K562 (cell line): ENCODE results near the gene INSR. TPM values are rescaled to one million over a fixed set of nuclear protein-coding genes. Genes with fewer than 3 reads are reported as not detected.

ENCODE experiments used
- ATAC-seq: fragments of 200-7000 bp; cut with Tn5 transposase; 3 replicates; pipeline ENCODE4 v1.9.1; 2020; ENCODE audit warnings: moderate library complexity
- BruUV-seq: library from RNA; stranded (reverse); fragments of 400-500 nt; replicated peaks from 2 replicates; lab custom pipeline; 2021; lab: Mats Ljungman, UMichigan
- CTCF ChIA-PET: fragments of 300-600 bp; formaldehyde crosslinking; extraction: SDS; loops from one replicate; lab custom pipeline; 2021; ENCODE audit warnings: low intra/inter-chr PET ratio; lab: Yijun Ruan, JAX
- POLR2A ChIA-PET: fragments of 300-600, 350-650 bp; sonication (Branson Sonifier 250); formaldehyde crosslinking; extraction: SDS; loops from one replicate; lab custom pipeline; 2021; ENCODE audit warnings: antibody characterized with exemption, inconsistent platforms; lab: Yijun Ruan, JAX
- DNase-seq, 4 experiments: peaks; one replicate each; pipeline versions ENCODE4 v3.0.0 to v3.0.0-alpha.2; 2011 to 2018; ENCODE audit warnings: low spot score in 3 of 4, mixed read lengths in 3 of 4; ENCODE audit errors: extremely low read depth in 1 of 4
- FAIRE-seq: peaks from 2 replicates; lab custom pipeline; 2011; peaks lifted over from hg19 to GRCh38; lab: Jason Lieb, UNC
- H2AFZ ChIP-seq: 2 replicates; pipeline ENCODE4 v1.6.0; 2011; ENCODE audit warnings: low read depth, low read length, control low read depth, inconsistent platforms
- H3K27ac ChIP-seq: fragments of 200-600 bp; 3 replicates; pipeline ENCODE4 v1.8.0; 2011; ENCODE audit warnings: low read depth, mild to moderate bottlenecking, control low read depth, inconsistent platforms, low read length, moderate library complexity, mixed read lengths; ENCODE audit errors: extremely low read depth
- H3K27me3 ChIP-seq, 2 experiments: fragments of 300-600 bp in 1 of 2; 2 replicates in 1 of 2; 3 replicates in 1 of 2; pipeline versions ENCODE4 v1.6.0 to v1.8.0; 2011; ENCODE audit warnings: inconsistent platforms in 2 of 2, low read length in 2 of 2, mild to moderate bottlenecking in 1 of 2, mixed read lengths in 1 of 2, moderate library complexity in 1 of 2; ENCODE audit not compliant: control insufficient read depth in 2 of 2, insufficient read depth in 2 of 2
- H3K36me3 ChIP-seq: fragments of 300-600 bp; 3 replicates; pipeline ENCODE4 v1.8.0; 2011; ENCODE audit warnings: mild to moderate bottlenecking, low read length, inconsistent platforms; ENCODE audit not compliant: control insufficient read depth, insufficient read depth
- H3K4me1 ChIP-seq, 2 experiments: fragments of 200-600 bp in 1 of 2; replicated peaks in 1 of 2; 2 replicates in 1 of 2; 3 replicates in 1 of 2; pipeline versions ENCODE4 v1.5.1 to v1.8.0; 2011; ENCODE audit warnings: inconsistent platforms in 2 of 2, low read length in 2 of 2, mild to moderate bottlenecking in 1 of 2, mixed read lengths in 1 of 2, moderate library complexity in 1 of 2; ENCODE audit not compliant: control insufficient read depth in 2 of 2, insufficient read depth in 2 of 2
- H3K4me2 ChIP-seq: 2 replicates; pipeline ENCODE4 v1.6.1; 2011; ENCODE audit warnings: low read length, control low read depth, inconsistent platforms, mixed read lengths; ENCODE audit not compliant: insufficient read depth
- H3K4me3 ChIP-seq: fragments of 200-600 bp; sonication (generic), shearing (Covaris generic); 2 replicates; pipeline ENCODE4 v1.5.1; 2016; ENCODE audit warnings: control low read depth, inconsistent platforms
- H3K79me2 ChIP-seq: fragments of 200-600 bp; 3 replicates; pipeline ENCODE4 v1.8.0; 2011; ENCODE audit warnings: low read length, inconsistent platforms; ENCODE audit not compliant: control insufficient read depth, insufficient read depth
- H3K9ac ChIP-seq, 2 experiments: 2 replicates each; pipeline versions ENCODE4 v1.6.0 to v1.6.1; 2011; ENCODE audit warnings: low read depth in 2 of 2, low read length in 2 of 2, control low read depth in 1 of 2, inconsistent platforms in 1 of 2, mild to moderate bottlenecking in 1 of 2, mixed read lengths in 1 of 2; ENCODE audit not compliant: insufficient read depth in 1 of 2
- H3K9me1 ChIP-seq: one replicate; pipeline ENCODE4 v1.6.0; 2011; ENCODE audit warnings: inconsistent platforms, mild to moderate bottlenecking, low read length, moderate library complexity; ENCODE audit not compliant: control insufficient read depth, insufficient read depth
- H3K9me3 ChIP-seq: replicated peaks from 2 replicates; pipeline ENCODE4 v1.5.1; 2011; ENCODE audit warnings: low read depth, low read length, inconsistent platforms; ENCODE audit not compliant: control insufficient read depth, insufficient read depth
- H4K20me1 ChIP-seq: replicated peaks from 2 replicates; pipeline ENCODE4 v1.6.1; 2011; ENCODE audit warnings: low read length, inconsistent platforms, mixed read lengths; ENCODE audit not compliant: control insufficient read depth, insufficient read depth
- ATF6 ChIP-seq: sonication (generic); formaldehyde crosslinking; IDR thresholded peaks from 2 replicates; pipeline ENCODE4 v1.4.0; 2020; ENCODE audit warnings: mild to moderate bottlenecking, missing genetic modification reagents
- FOXM1 ChIP-seq, 2 experiments: fragments of 450-650 bp in 1 of 2; sonication (generic) in 1 of 2; formaldehyde crosslinking in 1 of 2; IDR thresholded peaks; 2 replicates each; pipeline versions ENCODE4 v1.6.1 to v1.9.0; 2017 to 2022; ENCODE audit warnings: low read depth in 2 of 2, mild to moderate bottlenecking in 2 of 2, missing genetic modification reagents in 1 of 2, moderate library complexity in 1 of 2
- GABPB2 ChIP-seq: fragments of 250-450 bp; sonication (Bioruptor Pico); conservative IDR thresholded peaks from 2 replicates; pipeline ENCODE4 v1.5.1; 2021; ENCODE audit warnings: mild to moderate bottlenecking
- HDAC3 ChIP-seq: fragments of 450-650 bp; IDR thresholded peaks from 2 replicates; pipeline ENCODE4 v1.6.1; 2018; ENCODE audit warnings: borderline replicate concordance, mild to moderate bottlenecking, moderate library complexity; ENCODE audit not compliant: partially characterized antibody
- HLTF ChIP-seq: fragments of 450-650 bp; IDR thresholded peaks from 2 replicates; pipeline ENCODE4 v1.6.1; 2016
- ILK ChIP-seq: fragments of 450-650 bp; IDR thresholded peaks from 2 replicates; pipeline ENCODE4 v1.6.1; 2016; ENCODE audit warnings: missing genetic modification characterization, low read depth, mild to moderate bottlenecking, missing compliant biosample characterization, moderate library complexity, borderline replicate concordance
- KLF6 ChIP-seq: fragments of 250-450 bp; sonication (Bioruptor Pico); IDR thresholded peaks from 2 replicates; pipeline ENCODE4 v1.4.0; 2020; ENCODE audit warnings: mild to moderate bottlenecking, moderate library complexity, borderline replicate concordance
- NFIC ChIP-seq: fragments of 450-650 bp; IDR thresholded peaks from 2 replicates; pipeline ENCODE4 v1.6.1; 2017; ENCODE audit warnings: mild to moderate bottlenecking, inconsistent platforms
- PML ChIP-seq: IDR thresholded peaks from 2 replicates; pipeline ENCODE4 v1.6.1; 2012; ENCODE audit warnings: low read length, inconsistent platforms
- RAD51 ChIP-seq: fragments of 450-650 bp; IDR thresholded peaks from 2 replicates; pipeline ENCODE4 v1.7.1; 2016; ENCODE audit warnings: low read depth, mild to moderate bottlenecking, borderline replicate concordance
- SLC30A9 ChIP-seq: fragments of 250-450 bp; sonication (Bioruptor Pico); IDR thresholded peaks from 2 replicates; pipeline ENCODE4 v1.8.0; 2022; ENCODE audit warnings: mild to moderate bottlenecking, moderate library complexity
- SMARCA4 ChIP-seq: fragments of 450-650 bp; IDR thresholded peaks from 2 replicates; pipeline ENCODE4 v1.6.1; 2016
- SMARCB1 ChIP-seq: IDR thresholded peaks from 2 replicates; pipeline ENCODE4 v1.6.1; 2011; ENCODE audit warnings: improper control_type of control experiment, low read depth; ENCODE audit not compliant: insufficient read length
- SREBF2 ChIP-seq: sonication (generic); formaldehyde crosslinking; IDR thresholded peaks from 2 replicates; pipeline ENCODE4 v1.4.0; 2020; ENCODE audit warnings: mild to moderate bottlenecking, missing genetic modification reagents
- ZBTB7A ChIP-seq: IDR thresholded peaks from 2 replicates; pipeline ENCODE4 v1.6.1; 2011; ENCODE audit warnings: low read depth, mild to moderate bottlenecking, low read length, moderate library complexity, borderline replicate concordance; ENCODE audit not compliant: control insufficient read depth
- ZNF274 ChIP-seq: IDR thresholded peaks from 2 replicates; pipeline ENCODE4 v1.6.1; 2011; ENCODE audit warnings: low read depth, mild to moderate bottlenecking, low read length, moderate library complexity, borderline replicate concordance
- ZNF316 ChIP-seq: fragments of 450-650 bp; IDR thresholded peaks from 2 replicates; pipeline ENCODE4 v1.6.1; 2016
- ZNF384 ChIP-seq: IDR thresholded peaks from 2 replicates; pipeline ENCODE4 v1.6.1; 2012; ENCODE audit warnings: low read depth, low read length, improper control_type of control experiment
- WGBS: fragments of 100-300 bp; shearing (Covaris generic); methylation state at CpG from one replicate; pipeline ENCODE4 v1.1.6; 2016; ENCODE audit warnings: low coverage, mixed read lengths; ENCODE audit not compliant: insufficient coverage; ENCODE audit errors: missing lambda C conversion rate; 5-methylcytosine and 5-hydroxymethylcytosine counted together
- in situ Hi-C: fragments of 300-500 bp; cut with MboI; formaldehyde crosslinking; loops from 4 replicates; pipeline ENCODE4 v1.15.0; 2018; ENCODE audit warnings: inconsistent platforms, mixed read lengths
- intact Hi-C: fragments of 100-400 bp; cut with micrococcal nuclease; formaldehyde crosslinking; loops from 2 replicates; pipeline ENCODE4 v1.14.2; 2022
- polyA plus RNA-seq, 8 experiments: library from polyadenylated mRNA; depleted of rRNA in 4 of 8; stranded (reverse) in 5 of 8; unstranded in 3 of 8; fragments of >200 nt; fragmentation: Nextera tagmentation in 2 of 8; fragmentation: Illumina TruSeq in 1 of 8; extraction: Ambion mirVana in 2 of 8; extraction: Trizol in 1 of 8; gene quantifications; 2 replicates each; pipeline versions ENCODE4 v1.2.1 to v1.2.3, GENCODE V29; 2011 to 2014; ENCODE audit warnings: inconsistent platforms in 1 of 8, missing spikeins in 1 of 8
- total RNA-seq, 7 experiments: library from RNA; depleted of rRNA in 6 of 7; stranded (reverse); fragments of >200 nt in 6 of 7; fragmentation: Illumina TruSeq in 2 of 7; extraction: Trizol in 2 of 7; gene quantifications; 2 replicates each; pipeline versions ENCODE4 v1.2.1 to v1.2.3, GENCODE V29; 2011 to 2021; ENCODE audit warnings: low replicate concordance in 1 of 7
- TF ChIP-seq, protein P1 (sequence below): fragments of 450-650 bp; formaldehyde crosslinking; conservative IDR thresholded peaks from 2 replicates; pipeline ENCODE4 v1.4.0; 2022; ENCODE audit warnings: mild to moderate bottlenecking, missing genetic modification characterization
- TF ChIP-seq, protein P2 (sequence below): fragments of 450-650 bp; formaldehyde crosslinking; IDR thresholded peaks from 2 replicates; pipeline ENCODE4 v1.4.0; 2020; ENCODE audit warnings: mild to moderate bottlenecking, mixed read lengths

The INSR gene
- total and polyA plus RNA-seq, 9 of the 15 experiments (the other 6 are each of a cell fraction or from before 2014, with no cell fraction given), result 0.04 to 0.88 (median 0.41) TPM

DNA sequence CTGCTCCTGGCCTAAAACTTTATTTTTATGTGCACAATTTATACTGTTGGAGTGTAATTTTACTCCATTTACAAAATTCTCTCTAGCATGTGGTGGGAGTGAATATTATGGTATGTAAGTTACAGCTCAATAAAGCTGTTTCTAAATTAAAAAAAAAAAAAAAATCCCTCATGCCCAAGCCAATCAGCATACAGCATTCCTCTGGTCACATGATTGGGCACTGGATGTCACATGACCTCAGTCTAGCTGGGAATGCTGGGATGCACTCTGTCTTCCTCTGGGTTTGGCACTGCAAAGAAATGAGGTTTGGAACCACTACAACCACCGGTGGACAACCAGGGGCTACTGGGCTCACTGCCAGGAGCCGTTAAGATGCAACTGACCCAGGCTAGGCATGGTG lies 157.1 kb downstream of the INSR start:
- Histone ChIP-seq H3K4me1 (no peaks in the 10 kb centered on the region), H3K36me3 (no peaks in the 10 kb centered on the region), H3K9me3 (no peaks in the 10 kb centered on the region), H3K4me2 (no peak overlapping the region; the same call in 1 of the 2 replicates), H3K79me2 (no peaks in the 10 kb centered on the region), H3K27me3 (peaks cover under 1 to 2% of the 10 kb centered on the region in 2 experiments; a peak in 2 of 5 replicates), H3K27ac (no peak overlapping the region), H2AFZ (no peak overlapping the region), H3K9ac (no peak overlapping the region), H3K9me1 (no peaks in the 10 kb centered on the region), H3K4me3 (no peak overlapping the region), H4K20me1 (no peaks in the 10 kb centered on the region; the same call in 1 of the 2 replicates)
- DNase-seq (peak in 2 of 4 experiments; percentile 19 to 29), ATAC-seq (no peak), FAIRE-seq (no peak)
- ChIA-PET POLR2A (interaction anchor here (0.6 kb wide), 1 partner anchor 37 kb away, joined by 3 read pairs; no protein-coding TSS in a partner anchor), CTCF (no interaction called here)
- intact Hi-C loops (no loop called here), in situ Hi-C loops (no loop called here)
- BruUV-seq, result no TSS peak
- 0% methylated on average over 2 of the region's 2 CpGs for WGBS
- TF ChIP-seq HDAC3 (no peak), HLTF (no peak), ZNF274 (no peak), ZNF384 (peak; percentile 51; the same call in 1 of the 2 replicates), ILK (tag) (no peak), GABPB2 (CRISPR knock-in tag) (no peak), SMARCA4 (no peak), SREBF2 (CRISPR knock-in tag) (no peak), FOXM1 (IDR thresholded peaks at IDR 0.05; ENCODE audit: low read depth) (no peak), FOXM1 (CRISPR knock-in tag; IDR thresholded peaks at IDR 0.05; ENCODE audit: low read depth) (no peak), ATF6 (CRISPR knock-in tag) (no peak), RAD51 (peak; percentile 87), SMARCB1 (no peak), KLF6 (CRISPR knock-in tag) (no peak), NFIC (0 out of 2 replicates have a peak, but pooled peaks have one; percentile 9), ZBTB7A (no peak), SLC30A9 (CRISPR knock-in tag) (no peak), PML (no peak), ZNF316 (no peak)
- TF ChIP-seq, protein P1, sequence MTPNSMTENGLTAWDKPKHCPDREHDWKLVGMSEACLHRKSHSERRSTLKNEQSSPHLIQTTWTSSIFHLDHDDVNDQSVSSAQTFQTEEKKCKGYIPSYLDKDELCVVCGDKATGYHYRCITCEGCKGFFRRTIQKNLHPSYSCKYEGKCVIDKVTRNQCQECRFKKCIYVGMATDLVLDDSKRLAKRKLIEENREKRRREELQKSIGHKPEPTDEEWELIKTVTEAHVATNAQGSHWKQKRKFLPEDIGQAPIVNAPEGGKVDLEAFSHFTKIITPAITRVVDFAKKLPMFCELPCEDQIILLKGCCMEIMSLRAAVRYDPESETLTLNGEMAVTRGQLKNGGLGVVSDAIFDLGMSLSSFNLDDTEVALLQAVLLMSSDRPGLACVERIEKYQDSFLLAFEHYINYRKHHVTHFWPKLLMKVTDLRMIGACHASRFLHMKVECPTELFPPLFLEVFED (CRISPR knock-in tag), result no peak
- TF ChIP-seq, protein P2, sequence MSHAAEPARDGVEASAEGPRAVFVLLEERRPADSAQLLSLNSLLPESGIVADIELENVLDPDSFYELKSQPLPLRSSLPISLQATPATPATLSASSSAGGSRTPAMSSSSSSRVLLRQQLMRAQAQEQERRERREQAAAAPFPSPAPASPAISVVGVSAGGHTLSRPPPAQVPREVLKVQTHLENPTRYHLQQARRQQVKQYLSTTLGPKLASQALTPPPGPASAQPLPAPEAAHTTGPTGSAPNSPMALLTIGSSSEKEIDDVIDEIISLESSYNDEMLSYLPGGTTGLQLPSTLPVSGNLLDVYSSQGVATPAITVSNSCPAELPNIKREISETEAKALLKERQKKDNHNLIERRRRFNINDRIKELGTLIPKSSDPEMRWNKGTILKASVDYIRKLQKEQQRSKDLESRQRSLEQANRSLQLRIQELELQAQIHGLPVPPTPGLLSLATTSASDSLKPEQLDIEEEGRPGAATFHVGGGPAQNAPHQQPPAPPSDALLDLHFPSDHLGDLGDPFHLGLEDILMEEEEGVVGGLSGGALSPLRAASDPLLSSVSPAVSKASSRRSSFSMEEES (CRISPR knock-in tag), result peak; percentile 71
